Effector memory CD4-positive, alpha-beta T cell (primary cell): ENCODE data around the gene CDKN1C.

Experiments used
- DNase-seq, 3 donors: peaks; one replicate each; pipeline ENCODE4 v3.0.0-alpha.2; 2020
- H3K27ac ChIP-seq: 2 replicates; pipeline ENCODE4 v1.7.0; 2013; ENCODE audit warnings: mild to moderate bottlenecking, low read length, moderate library complexity; ENCODE audit not compliant: insufficient read depth, poor library complexity, severe bottlenecking
- H3K27me3 ChIP-seq: replicated peaks from 2 replicates; pipeline ENCODE4 v1.7.0; 2013; ENCODE audit warnings: mild to moderate bottlenecking, low read length; ENCODE audit not compliant: insufficient read depth, control insufficient read depth, poor library complexity, severe bottlenecking
- H3K36me3 ChIP-seq: 2 replicates; pipeline ENCODE4 v1.7.0; 2013; ENCODE audit warnings: mild to moderate bottlenecking, low read length, moderate library complexity; ENCODE audit not compliant: control insufficient read depth, insufficient read depth
- H3K4me1 ChIP-seq: 2 replicates; pipeline ENCODE4 v1.7.0; 2013; ENCODE audit warnings: low read length, mild to moderate bottlenecking; ENCODE audit not compliant: control insufficient read depth, insufficient read depth, poor library complexity, severe bottlenecking
- H3K4me3 ChIP-seq: 2 replicates; pipeline ENCODE4 v1.7.0; 2013; ENCODE audit warnings: low read length, low read depth, mild to moderate bottlenecking; ENCODE audit not compliant: insufficient read depth, poor library complexity, severe bottlenecking
- H3K9me3 ChIP-seq: 2 replicates; pipeline ENCODE4 v1.7.0; 2013; ENCODE audit warnings: mild to moderate bottlenecking, low read length, moderate library complexity; ENCODE audit not compliant: control insufficient read depth

The CDKN1C gene

DNA sequence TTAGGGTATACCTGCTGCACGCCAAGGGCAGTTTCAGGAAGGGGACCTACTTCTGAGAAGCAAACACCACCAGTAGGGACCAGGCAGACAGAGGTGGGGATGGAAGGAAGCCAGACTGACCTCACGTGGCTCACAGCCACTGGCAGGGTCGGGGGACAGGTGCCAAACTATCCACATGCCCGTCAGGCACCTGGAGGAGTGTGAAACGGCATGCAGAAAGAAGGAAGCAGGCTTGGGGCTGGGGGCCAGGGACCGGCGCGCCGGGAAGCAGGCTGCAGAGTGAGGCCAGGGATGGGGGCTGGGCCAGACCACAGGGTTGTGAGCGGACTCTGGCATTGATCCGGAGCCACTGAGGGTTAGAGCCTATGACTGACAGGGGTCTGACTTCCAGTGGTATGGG is 47.5 kb downstream of the CDKN1C start:
- Histone ChIP-seq H3K27ac (no peak overlapping the region), H3K36me3 (no peaks in the 10 kb centered on the region), H3K27me3 (no peaks in the 10 kb centered on the region), H3K4me3 (no peak overlapping the region), H3K4me1 (no peaks in the 10 kb centered on the region), H3K9me3 (no peaks in the 10 kb centered on the region)
- DNase-seq = no peak

DNA sequence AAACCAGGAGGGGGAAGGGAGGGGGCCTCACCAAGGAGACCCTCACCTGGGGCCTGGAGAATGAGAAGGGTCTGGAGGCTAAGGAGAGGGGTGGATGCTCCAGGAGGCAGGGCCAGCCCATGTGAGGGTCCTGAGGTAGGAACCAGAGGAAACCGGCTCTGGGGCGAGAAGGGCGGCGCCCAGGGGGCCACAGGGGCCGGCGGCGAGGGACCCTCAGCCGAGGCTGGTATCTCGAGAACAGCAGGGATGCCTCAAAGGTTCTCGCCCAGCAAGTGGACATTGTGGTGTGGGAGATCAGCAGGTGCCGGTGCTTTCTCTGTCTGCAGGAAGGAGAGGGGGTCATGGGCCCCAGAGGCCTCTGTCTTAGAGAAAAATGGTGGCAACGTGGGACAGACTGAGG is 47.9 kb downstream of the CDKN1C start:
- Histone ChIP-seq H3K4me3 (no peak overlapping the region), H3K27me3 (no peaks in the 10 kb centered on the region), H3K9me3 (no peaks in the 10 kb centered on the region), H3K4me1 (no peaks in the 10 kb centered on the region), H3K36me3 (no peaks in the 10 kb centered on the region), H3K27ac (no peak overlapping the region)
- no peak for DNase-seq

DNA sequence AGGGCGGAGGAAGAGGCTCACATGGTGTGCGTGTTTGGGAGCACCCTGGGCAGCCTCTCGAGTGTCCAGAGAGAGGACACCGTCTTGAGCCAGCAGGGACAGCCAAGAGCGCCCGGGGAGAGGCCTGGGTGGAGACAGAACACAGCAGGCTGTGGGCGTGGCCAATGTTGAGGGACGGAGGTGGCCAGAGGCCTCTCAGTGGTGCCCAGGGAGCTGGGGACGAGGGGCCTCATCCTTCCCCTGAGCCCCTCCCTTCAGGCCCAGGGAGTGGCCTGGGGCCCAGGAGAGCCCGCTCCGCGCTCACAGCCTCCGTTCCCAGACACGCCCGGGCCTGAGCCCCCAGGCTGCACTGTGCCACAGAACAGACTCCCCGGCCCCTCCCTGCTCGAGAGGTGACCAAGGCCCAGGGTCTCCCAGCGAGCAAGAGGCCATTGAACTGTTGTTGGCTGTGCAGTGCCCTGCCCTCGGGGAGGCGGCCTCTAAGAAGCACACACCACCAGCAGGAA is 48.4 kb downstream of the CDKN1C start:
- Histone ChIP-seq H3K36me3 (no peaks in the 10 kb centered on the region), H3K27me3 (no peaks in the 10 kb centered on the region), H3K27ac (no peak overlapping the region), H3K9me3 (no peaks in the 10 kb centered on the region), H3K4me1 (no peaks in the 10 kb centered on the region), H3K4me3 (no peak overlapping the region)
- DNase-seq = no peak

DNA sequence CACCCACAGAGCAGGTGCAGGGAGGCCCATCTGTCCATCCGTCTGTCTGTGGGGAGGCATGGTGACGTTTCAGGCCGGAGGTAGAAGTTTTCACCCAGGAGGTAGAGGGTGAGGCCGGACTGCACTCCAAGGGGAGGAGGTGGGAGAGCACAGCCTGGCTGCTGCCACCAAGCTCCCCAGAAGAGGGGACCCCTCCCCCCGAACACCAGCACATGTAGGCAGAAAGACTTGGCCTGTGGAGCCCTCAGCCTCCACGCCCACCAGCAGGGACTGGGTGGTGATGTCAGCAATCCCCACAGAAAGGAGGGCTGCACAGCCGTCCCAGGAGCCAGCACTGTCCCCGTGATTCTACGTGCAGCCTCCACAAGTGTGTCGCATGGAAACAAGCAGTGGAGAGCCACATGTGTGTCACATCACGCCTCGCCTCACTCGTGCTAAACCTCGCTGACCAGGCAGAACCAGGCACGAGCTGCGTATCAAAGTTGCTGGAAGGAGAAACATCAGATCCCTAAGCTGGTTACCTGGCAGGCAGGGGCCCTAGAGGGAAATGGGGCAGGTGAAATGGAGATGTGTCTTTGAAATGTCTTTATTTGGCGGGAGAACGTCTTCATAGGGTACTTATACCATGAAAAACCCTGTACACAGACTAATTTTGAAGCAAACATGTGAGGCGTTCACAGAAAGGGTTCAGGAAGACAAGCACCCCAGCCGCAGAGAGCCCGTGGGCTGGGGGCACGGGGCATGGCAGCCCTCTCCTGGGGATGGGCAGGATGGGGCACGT is 49.1 kb downstream of the CDKN1C start:
- Histone ChIP-seq H3K36me3 (no peaks in the 10 kb centered on the region), H3K27me3 (no peaks in the 10 kb centered on the region), H3K4me3 (no peak overlapping the region), H3K27ac (no peak overlapping the region), H3K9me3 (no peaks in the 10 kb centered on the region), H3K4me1 (no peaks in the 10 kb centered on the region)
- DNase-seq = no peak

DNA sequence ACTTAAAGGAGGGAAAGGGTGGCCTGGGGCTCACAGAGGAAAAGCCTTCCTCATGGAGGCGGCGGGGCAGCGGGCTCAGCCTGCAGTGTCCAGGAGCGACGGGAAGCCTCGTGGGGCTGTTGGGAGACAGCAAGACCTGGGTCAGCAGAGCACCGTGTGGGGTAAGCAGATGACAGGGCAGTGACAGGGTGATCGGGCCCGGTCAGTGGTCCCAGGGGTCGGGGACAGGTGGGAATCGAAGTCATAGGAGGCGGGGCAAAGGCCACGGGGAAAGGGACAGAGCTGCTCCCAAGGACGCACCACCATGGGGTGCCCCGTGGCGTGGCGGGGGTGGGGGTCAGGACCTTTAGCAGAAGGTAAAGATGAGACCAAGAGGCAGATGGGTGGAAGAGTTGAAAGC is 49.8 kb downstream of the CDKN1C start:
- Histone ChIP-seq H3K4me3 (no peak overlapping the region), H3K27me3 (no peaks in the 10 kb centered on the region), H3K27ac (no peak overlapping the region), H3K36me3 (no peaks in the 10 kb centered on the region), H3K9me3 (no peaks in the 10 kb centered on the region), H3K4me1 (no peaks in the 10 kb centered on the region)
- no peak for DNase-seq

DNA sequence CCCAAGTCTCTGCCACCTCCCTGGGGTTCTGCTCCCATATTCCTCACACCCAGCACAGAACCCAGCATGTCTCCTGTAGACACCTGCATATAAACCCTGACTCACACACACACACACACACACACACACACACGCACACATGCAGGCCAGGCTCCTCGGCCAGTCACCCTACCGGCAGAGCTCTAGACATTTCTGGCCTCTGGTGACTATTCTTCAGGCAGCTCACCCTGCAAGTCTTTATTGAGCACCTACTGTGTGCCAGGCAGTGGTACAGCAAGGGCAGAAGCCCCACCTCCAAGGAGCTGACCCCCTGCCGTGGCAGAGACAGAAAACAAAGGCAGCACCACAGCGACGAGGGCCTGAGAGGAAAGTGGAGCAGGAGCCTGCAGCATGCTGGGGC is 50.3 kb downstream of the CDKN1C start:
- no peaks in the 10 kb centered on the region for H3K4me1 ChIP-seq
- H3K36me3 ChIP-seq = no peaks in the 10 kb centered on the region
- H3K4me3 ChIP-seq = no peak overlapping the region
- no peak overlapping the region for H3K27ac ChIP-seq
- no peaks in the 10 kb centered on the region for H3K9me3 ChIP-seq
- no peak for DNase-seq
- H3K27me3 ChIP-seq = no peaks in the 10 kb centered on the region

DNA sequence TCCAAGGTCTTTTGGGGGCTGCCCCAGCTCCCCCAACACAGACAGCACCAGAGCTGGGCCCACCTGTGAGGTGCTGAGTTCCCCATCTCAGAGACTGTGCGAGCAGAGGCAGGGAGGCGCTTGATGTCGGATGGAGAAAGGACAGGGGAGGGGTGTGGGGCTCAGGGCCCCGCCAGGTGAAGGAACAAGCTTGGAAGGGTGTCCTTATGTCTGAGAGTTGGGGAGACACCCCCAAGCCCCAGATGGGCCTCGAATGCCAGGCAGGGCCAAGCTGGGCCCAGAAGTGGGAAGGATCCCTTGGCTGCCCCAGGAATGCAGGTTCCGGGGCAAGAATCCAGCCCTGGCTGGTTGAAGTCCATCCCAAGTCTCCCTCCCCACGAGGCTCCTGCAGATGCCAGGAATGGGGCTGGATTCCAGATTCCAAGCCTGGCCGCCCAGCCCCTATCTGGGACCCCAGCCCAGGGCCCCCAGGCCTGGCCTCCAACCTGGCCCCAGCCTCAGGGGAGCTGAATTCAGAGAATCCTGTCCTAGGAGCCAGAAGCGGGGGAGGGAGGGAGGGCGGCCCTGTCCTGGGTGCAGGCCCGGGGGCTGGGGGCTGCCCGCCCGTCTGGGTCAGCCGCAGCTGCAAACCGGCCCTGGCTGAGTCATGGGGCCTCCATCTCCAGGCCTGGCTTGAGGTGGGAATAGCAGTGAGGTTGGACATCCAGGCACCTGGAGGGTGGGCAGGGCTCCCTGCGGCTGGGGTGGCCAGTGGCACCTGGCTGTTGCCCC is 50.9 kb downstream of the CDKN1C start:
- no peaks in the 10 kb centered on the region for H3K4me1 ChIP-seq
- H3K36me3 ChIP-seq = no peaks in the 10 kb centered on the region
- DNase-seq = no peak
- H3K27ac ChIP-seq = no peak overlapping the region
- H3K4me3 ChIP-seq = no peak overlapping the region
- H3K9me3 ChIP-seq = no peaks in the 10 kb centered on the region
- no peaks in the 10 kb centered on the region for H3K27me3 ChIP-seq

DNA sequence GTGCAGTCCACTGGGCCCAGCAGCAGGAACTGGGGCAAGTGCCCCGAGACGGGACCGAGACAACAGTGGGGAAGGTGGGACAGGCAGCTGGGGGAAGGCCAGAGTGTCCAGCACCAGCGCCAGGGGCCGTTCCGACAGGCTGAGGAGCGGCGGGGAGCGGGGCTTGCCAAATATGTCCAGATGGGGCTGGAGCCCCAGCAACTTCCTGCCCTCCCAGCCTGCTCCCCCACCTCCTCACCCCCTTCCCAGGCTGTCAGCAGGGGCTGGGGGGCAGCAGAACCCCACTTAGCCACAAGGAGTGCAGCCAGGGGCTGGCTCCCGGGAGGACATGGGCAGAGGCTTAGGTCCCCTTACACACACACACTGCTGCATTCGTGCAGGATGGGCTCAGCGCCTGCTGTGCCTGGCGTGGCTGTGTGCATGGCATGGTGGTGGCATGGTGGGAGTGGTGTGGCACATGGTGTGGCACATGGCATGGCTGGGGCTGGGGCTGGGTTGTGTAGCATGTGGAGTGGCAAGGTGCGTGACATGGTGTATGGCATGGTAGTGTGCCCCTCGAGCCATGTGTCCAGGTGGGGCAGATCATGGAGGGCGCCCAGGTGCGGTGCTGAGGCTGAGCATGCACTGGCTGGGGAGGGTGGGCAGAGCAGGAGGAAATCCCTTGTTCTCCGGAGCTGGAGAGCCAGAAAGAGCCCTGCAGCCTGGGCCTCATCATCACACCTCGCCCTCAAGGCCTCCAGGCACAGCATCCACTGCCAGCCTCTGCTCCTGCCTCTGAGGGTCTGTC is 51.7 kb downstream of the CDKN1C start:
- H3K36me3 ChIP-seq = no peaks in the 10 kb centered on the region
- no peak overlapping the region for H3K4me3 ChIP-seq
- H3K9me3 ChIP-seq = no peaks in the 10 kb centered on the region
- H3K4me1 ChIP-seq = no peaks in the 10 kb centered on the region
- no peak overlapping the region for H3K27ac ChIP-seq
- DNase-seq = no peak
- H3K27me3 ChIP-seq = no peaks in the 10 kb centered on the region
